GM11168 (cell line): Measurements from ENCODE around the gene MYO5B.
"Not testable (repeated sequence)": the region's sequence is repeated elsewhere in the genome, so short reads cannot be mapped to it uniquely, and the experiment has no call there.

ENCODE experiments used
- in situ Hi-C: fragments of 300-500 bp; cut with MboI; formaldehyde crosslinking; loops from one replicate; pipeline ENCODE4 v1.12.0; 2022; ENCODE audit warnings: low sequenced_read_pairs; ENCODE audit not compliant: unreplicated experiment

Gene MYO5B

GRCh38 chr18:49819071-49819662 lies 375.8 kb downstream of the MYO5B start:
- in situ Hi-C loops, result no loop called here

- in situ Hi-C loops, result no loop called here
These were observed 377.0 kb downstream of the MYO5B start for GRCh38 chr18:49817947-49818346.

GRCh38 chr18:49815927-49816326 lies 379.0 kb downstream of the MYO5B start:
- in situ Hi-C loops, result no loop called here

DNA sequence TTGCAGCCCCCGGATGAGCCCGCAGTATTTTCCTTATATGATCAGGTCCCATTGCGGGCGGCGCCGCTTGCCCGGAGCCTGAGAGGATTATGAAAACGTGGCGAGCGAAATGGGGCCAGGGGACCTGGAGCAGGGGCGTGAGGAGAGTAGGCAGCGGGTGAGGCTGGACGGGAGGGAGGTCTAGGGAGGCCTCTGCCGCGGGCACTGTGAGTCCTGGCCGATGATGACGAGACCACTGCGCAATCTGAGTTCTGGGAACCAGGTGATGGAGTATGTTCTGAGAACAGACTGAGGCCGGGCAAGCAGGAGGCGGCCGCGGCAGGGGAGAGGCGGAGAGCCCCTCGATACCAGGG lies 380.8 kb downstream of the MYO5B start:
- in situ Hi-C loops, result no loop called here

GRCh38 chr18:49813319-49814146 lies 381.4 kb downstream of the MYO5B start, which contains the start of gene ACAA2:
Gene ACAA2, minus strand, starts transcription at chr18:49813533. Its CDS starts 49 bp downstream, at chr18:49813484.
- in situ Hi-C loops, result no loop called here

- in situ Hi-C loops, result no loop called here
These were observed 382.0 kb downstream of the MYO5B start for GRCh38 chr18:49813069-49813318.

- in situ Hi-C loops, result no loop called here
These were observed 382.5 kb downstream of the MYO5B start for GRCh38 chr18:49812286-49813068.

DNA sequence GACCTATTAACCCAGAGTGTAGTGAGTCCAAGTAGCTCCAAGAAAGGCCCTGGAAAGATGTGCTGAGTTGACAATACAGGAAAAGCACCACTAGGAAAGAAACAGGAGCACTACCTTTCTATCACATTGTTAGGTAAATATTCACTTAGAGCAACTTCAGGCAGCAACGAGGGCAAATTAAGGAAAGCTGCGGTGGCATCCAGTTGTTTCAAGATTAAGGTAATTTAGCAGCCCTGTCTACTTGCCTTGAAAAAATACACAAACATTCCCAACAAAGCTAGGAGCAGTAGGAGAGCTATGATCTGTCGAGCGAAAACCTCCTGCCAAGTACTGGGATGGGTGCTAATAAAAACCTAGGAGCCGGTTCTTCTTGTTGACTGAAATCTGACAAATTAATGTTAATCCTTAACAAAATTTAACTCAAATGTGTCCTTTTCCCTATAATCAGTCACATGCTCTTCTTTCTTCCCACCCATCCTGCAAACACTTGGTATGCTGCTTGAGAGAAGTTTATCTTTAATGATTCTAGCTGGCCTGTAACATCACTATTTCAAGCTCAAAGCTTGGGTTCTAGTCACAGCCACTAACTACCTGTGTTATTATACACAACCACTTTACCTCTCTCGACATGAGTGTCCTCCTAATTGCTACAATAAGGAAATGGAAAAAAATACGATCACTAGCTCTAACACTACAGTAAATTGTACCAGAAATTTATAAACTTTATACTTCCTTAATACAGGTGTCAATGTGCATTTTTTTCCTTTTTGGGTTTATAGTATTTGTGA lies 383.6 kb downstream of the MYO5B start:
- in situ Hi-C loops, result no loop called here

GRCh38 chr18:49808553-49809191 lies 386.3 kb downstream of the MYO5B start:
- in situ Hi-C loops, result not testable (repeated sequence)

DNA sequence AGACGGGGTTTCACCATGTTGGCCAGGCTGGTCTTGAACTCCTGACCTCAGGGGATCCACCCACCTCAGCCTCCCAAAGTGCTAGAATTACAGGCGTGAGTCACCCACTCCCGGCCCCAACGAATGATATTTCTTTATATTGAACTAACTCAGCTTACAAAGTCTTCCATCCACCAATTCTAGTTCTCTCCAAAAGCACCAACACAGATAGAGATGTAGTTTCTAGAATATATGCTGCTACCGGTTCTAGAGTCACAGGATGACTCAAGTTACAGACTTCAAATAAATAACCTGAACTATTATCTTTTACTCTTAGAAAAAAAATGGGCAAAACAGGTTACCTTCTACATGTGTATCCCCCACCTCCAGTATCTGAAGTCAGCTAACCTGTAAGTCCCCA lies 390.9 kb downstream of the MYO5B start:
- in situ Hi-C loops, result no loop called here

GRCh38 chr18:49802623-49803022 lies 392.3 kb downstream of the MYO5B start:
- in situ Hi-C loops, result no loop called here

GRCh38 chr18:49800491-49800890 lies 394.5 kb downstream of the MYO5B start:
- in situ Hi-C loops, result not testable (repeated sequence)

- in situ Hi-C loops, result not testable (repeated sequence)
These were observed 395.1 kb downstream of the MYO5B start for GRCh38 chr18:49799806-49800205.

DNA sequence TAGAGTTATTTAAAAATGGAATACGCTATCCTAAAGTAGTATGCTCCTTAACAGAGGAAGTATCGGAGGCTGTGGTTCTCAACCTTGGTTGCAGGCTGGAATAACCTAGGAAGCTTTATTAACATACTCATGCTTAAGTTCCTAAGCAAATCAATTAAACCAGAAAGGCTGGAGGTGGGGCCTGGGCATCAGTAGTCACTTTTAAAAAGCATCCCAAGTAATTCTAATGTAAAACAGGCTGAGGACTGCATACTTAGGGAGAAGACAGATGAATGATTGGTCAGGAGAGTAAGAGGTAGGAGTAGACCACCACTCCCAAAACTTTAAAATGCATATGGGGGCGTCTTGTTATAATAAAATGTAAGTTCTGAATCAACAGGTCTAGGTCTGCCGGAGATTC lies 396.9 kb downstream of the MYO5B start:
- in situ Hi-C loops, result no loop called here

DNA sequence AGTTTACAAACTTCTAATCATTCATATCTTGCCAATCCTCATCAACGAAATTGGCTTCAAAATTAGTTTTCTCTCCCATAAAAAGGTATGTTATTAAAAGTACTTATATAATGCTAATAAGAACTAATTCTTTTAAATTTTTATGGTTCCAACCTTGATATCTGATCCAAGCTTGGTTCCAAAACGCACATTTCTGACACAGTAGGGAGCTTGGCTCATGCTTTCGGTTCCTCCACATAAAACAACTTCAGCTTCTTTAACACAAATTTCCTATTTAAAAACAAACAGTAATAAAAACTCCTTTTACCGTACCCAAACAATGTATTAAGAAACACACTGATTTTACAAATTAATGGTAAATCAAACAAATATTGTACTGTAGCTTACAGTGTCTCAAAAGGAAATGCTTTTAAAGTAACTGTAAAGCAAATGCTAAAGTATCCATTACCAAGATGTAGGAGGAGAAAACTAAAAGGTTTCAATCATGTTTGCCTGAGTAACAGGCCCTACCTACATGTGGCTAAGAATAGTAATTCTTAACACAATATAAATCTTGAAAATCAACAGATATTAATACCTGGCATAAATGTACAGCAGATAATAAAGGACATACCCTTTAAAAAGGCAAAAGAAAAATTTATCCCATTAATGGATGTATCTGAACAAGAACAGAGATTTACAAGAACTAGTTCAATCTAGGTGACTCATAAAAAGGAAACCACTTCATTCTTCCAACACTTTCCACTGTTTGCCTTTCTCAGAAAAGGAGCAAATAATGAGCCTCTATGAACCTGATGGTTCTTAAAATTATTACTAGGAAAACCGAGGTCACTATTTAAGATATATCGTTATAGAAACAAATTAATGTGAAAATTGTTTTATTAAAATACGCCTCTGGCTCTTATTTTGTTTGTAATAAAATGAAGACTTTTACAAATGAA lies 399.1 kb downstream of the MYO5B start:
- in situ Hi-C loops, result no loop called here

DNA sequence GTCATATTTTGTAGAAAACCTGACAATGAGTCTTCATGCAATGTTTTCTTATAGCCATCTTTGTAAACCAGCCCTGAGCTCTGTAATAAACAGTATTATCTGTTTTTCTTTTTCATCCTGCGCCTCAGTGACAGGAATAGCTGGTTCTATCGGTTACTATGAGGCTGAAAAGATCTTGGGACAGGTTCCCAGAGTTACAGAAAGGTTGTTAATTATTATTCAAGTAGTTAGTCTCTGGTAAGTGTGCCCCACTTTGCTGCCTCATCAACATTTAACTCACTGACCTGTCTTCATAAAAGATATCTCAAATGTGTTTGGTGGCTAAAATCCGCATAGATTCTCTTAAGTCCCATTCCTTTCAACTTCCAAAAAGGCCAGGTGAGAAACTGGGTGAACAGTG lies 400.2 kb downstream of the MYO5B start:
- in situ Hi-C loops, result no loop called here

DNA sequence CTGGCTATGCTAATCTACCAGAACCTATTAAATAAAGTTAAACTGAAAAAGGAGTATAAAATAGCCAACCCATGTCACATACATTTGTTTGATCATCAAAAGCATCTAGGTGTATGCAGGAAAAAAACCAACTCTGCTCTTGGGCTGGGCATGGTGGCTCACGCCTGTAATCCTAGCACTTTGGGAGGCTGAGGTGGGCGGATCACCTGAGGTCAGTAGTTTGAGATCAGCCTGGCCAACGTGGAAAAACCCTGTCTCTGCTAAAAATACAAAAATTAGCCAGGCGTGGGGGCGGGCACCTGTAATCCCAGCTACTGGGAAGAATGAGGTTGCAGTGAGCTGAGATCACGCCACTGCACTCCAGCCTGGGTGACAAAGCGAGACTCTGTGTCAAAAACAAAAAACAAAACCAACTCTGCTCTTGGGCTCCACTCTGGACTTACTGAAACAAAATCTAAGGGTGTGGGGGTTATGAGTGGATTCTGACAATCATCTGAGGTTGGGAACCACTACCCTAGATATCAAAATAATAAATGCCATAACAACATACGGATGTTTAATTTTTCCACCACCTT lies 405.3 kb downstream of the MYO5B start:
- in situ Hi-C loops, result not testable (repeated sequence)

GRCh38 chr18:49788327-49788898 lies 406.5 kb downstream of the MYO5B start:
- in situ Hi-C loops, result no loop called here
